Epithelial cell of proximal tubule (primary cell): Measurements from ENCODE around the gene P3H3. TPM values are rescaled to one million over a fixed set of nuclear protein-coding genes. Genes with fewer than 3 reads are reported as not detected.

Experiments used
- DNase-seq: peaks from one replicate; pipeline ENCODE4 v3.0.0-alpha.2; 2011; ENCODE audit warnings: low read depth
- H3K4me3 ChIP-seq: 2 replicates; pipeline ENCODE4 v1.5.1; 2011; ENCODE audit warnings: low read depth, mild to moderate bottlenecking, low read length
- total RNA-seq: library from RNA; depleted of rRNA; stranded (reverse); fragments of >200 nt; gene quantifications from 2 replicates; pipeline ENCODE4 v1.2.3, GENCODE V29; 2015
- TF ChIP-seq, protein P1 (sequence below): conservative IDR thresholded peaks from 2 replicates; pipeline ENCODE4 v1.5.1; 2012; ENCODE audit warnings: low read depth, mild to moderate bottlenecking, low read length

P3H3 gene
- total RNA-seq, 1 donor from 2014 or later, result 30.4 TPM

DNA sequence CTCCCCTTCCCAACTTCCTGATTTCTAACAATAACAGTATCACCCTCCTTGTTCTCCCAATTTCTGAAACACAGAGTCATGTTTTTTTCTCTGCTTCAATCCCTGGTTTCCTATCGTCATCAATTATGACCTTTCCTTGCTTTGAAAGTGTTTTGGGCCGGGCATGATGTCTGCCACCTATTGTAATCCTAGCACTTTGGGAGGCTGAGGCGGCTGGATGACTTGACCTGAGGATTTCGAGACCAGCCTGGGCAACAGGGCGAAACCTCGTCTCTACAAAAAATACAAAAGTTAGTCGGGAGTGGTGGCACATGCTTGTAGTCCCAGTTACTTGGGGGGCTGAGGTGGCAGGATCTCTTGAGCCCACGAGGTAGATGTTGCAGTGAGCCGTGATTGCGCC, 19.2 kb upstream of the P3H3 start:
- TF ChIP-seq, protein P1, sequence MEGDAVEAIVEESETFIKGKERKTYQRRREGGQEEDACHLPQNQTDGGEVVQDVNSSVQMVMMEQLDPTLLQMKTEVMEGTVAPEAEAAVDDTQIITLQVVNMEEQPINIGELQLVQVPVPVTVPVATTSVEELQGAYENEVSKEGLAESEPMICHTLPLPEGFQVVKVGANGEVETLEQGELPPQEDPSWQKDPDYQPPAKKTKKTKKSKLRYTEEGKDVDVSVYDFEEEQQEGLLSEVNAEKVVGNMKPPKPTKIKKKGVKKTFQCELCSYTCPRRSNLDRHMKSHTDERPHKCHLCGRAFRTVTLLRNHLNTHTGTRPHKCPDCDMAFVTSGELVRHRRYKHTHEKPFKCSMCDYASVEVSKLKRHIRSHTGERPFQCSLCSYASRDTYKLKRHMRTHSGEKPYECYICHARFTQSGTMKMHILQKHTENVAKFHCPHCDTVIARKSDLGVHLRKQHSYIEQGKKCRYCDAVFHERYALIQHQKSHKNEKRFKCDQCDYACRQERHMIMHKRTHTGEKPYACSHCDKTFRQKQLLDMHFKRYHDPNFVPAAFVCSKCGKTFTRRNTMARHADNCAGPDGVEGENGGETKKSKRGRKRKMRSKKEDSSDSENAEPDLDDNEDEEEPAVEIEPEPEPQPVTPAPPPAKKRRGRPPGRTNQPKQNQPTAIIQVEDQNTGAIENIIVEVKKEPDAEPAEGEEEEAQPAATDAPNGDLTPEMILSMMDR, result no peak
- no peak for DNase-seq
- H3K4me3 ChIP-seq, result no peak overlapping the region

DNA sequence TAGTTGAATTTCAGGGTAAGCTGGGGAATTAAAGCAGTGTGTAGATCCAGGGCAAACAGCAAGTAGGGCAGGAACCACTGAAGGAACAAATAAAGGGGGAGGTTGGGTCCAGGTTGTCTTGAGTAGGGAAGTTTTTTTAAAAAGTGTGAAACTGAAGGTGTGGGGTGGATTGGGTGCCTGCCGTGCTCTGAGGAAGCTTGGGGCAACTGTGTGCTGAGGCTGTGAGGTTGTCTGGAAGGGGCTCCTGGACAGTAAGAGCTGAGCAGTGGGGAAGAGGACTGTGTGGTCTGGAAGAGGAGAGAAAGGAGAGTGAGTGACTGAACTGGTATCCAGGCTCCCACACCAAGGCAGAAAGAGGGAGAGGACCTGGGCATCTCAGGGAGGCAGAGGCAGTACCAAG, 17.4 kb upstream of the P3H3 start:
- H3K4me3 ChIP-seq, result no peak overlapping the region
- no peak for DNase-seq

DNA sequence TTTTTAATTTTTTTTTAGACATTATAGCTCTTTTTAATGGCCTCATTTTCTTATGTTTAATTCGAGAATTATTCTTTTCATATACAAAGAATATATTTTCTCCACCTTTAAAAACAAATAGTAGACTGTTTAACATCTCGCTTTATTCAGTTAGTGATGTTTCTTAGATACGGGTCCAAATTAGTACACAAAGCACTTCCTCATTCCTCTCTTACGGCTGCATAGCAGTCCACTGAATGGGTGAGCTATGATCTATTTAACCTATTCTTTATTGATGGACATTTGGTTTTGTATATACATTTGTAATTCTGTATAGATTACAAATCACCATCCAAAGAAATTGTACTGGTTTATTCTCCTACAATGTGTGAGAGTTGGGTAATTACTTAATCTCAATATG, 14.8 kb upstream of the P3H3 start:
- DNase-seq, result no peak
- TF ChIP-seq, protein P1, result no peak
- no peak overlapping the region for H3K4me3 ChIP-seq

More for the DNA sequence above, 17.4 kb upstream of the P3H3 start:
- TF ChIP-seq, protein P1, result no peak

DNA sequence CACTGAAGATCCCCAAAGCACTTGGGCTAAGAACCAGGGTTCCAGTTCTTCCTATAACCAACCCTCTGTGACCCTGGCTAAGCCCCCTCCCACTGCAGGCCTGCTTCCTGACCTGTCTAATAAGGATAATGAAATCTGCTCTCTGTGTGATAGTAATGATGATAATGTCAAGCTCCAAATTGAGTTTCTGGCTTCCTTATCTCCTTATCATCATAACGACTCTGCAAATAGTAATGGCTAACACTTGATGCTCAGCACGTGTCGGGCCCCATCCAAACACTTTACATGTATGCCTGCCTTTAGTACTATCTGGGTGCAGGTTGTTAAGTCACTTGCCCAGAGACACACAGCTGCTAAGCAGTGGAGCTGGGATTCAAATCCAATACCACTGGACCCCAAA, 11.6 kb upstream of the P3H3 start:
- no peak for DNase-seq
- no peak overlapping the region for H3K4me3 ChIP-seq
- TF ChIP-seq, protein P1, result no peak

DNA sequence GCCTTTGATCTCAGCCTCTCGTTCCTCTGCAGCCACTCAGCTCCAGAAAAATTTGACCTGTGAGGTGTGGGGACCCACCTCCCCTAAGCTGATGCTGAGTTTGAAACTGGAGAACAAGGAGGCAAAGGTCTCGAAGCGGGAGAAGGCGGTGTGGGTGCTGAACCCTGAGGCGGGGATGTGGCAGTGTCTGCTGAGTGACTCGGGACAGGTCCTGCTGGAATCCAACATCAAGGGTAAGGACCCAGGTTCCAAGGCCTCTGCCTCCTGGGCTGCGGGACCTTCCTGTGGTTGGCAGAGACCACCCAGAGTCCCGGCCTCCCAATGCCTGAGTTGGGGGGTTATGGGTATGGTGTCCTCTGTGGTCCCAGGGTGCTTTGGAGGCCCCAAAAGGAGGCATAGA, 11.1 kb upstream of the P3H3 start:
- H3K4me3 ChIP-seq, result no peak overlapping the region
- no peak for DNase-seq
- TF ChIP-seq, protein P1, result no peak

DNA sequence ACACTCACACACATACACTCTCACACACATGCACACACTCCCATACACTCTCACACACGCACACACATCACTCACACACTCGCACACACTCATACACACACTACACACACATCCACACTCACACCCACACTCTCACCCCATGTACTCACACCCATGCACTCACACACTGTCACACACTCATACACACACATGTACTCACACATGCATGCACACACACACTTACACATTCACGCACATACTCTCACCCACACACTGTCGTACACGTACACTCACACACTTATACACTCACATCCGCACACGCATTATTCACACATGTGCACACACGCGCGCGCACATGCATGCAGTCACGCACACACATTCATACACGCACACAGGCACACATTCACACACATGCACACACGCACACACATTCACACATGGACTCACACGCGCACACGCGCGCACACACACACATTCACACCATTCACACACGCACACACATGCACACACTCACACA, 10.5 kb upstream of the P3H3 start:
- H3K4me3 ChIP-seq, result no peak overlapping the region
- TF ChIP-seq, protein P1, result no peak
- no peak for DNase-seq

DNA sequence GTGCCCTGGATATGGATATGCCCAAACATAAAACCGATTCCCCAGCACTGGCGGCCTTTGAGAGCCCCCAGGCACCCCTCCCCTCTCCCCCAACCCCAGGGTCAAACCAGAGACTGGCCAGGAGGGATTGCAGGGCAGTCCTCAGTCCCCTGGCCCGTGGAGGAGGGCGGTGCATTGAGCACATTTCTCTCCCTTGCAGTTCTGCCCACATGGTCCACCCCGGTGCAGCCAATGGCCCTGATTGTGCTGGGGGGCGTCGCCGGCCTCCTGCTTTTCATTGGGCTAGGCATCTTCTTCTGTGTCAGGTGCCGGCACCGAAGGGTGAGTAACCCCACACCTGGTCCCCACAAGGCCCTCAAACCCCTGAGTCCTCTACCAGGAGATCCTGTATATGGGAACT, 10.0 kb upstream of the P3H3 start:
- no peak for DNase-seq
- TF ChIP-seq, protein P1, result no peak
- no peak overlapping the region for H3K4me3 ChIP-seq
